ENCODE results near the gene TNRC6C.

TNRC6C gene

GRCh38 chr17:78146471-78146869, 188.0 kb downstream of the TNRC6C start:
- no peaks in the 10 kb centered on the region for H3K36me3 ChIP-seq (ENCODE audit: insufficient read depth, low read length)
- H4K20me1 ChIP-seq (ENCODE audit: insufficient read depth, low read length), result no peaks in the 10 kb centered on the region
- no peak overlapping the region for H3K27ac ChIP-seq (ENCODE audit: low read length)
- TF ChIP-seq EZH2 (IDR thresholded peaks at IDR 0.05; ENCODE audit: borderline replicate concordance, low read depth, low read length, severe bottlenecking), result no peak
- TF ChIP-seq CTCF (IDR thresholded peaks at IDR 0.05; ENCODE audit: borderline replicate concordance, extremely low read depth, low read length, poor library complexity, severe bottlenecking), result no peak
- H3K79me2 ChIP-seq (ENCODE audit: insufficient read depth, low read length), result no peaks in the 10 kb centered on the region
- H3K9me3 ChIP-seq (ENCODE audit: insufficient read depth, low read length, severe bottlenecking), result no peaks in the 10 kb centered on the region
- H2AFZ ChIP-seq (ENCODE audit: low read depth, low read length), result no peak overlapping the region
- no peak overlapping the region for H3K4me3 ChIP-seq (ENCODE audit: low read depth in 1 of 2, low read length in 2 of 2)
- DNase-seq (no peak), ATAC-seq (ENCODE audit: insufficient read depth, low read depth) (no peak)
- no peaks in the 10 kb centered on the region for H3K27me3 ChIP-seq (ENCODE audit: insufficient read depth, low read length, poor library complexity)
- H3K4me1 ChIP-seq (ENCODE audit: insufficient read depth, low read length), result no peaks in the 10 kb centered on the region
- no peak overlapping the region for H3K4me2 ChIP-seq (ENCODE audit: insufficient read depth, low read length)
- H3K9ac ChIP-seq (ENCODE audit: low read depth, low read length), result no peak overlapping the region

GRCh38 chr17:78146881-78147280, 188.4 kb downstream of the TNRC6C start:
- Histone ChIP-seq H3K27me3 (ENCODE audit: insufficient read depth, low read length, poor library complexity) (no peaks in the 10 kb centered on the region), H3K4me3 (ENCODE audit: low read depth in 1 of 2, low read length in 2 of 2) (no peak overlapping the region), H3K4me1 (ENCODE audit: insufficient read depth, low read length) (no peaks in the 10 kb centered on the region), H3K9ac (ENCODE audit: low read depth, low read length) (no peak overlapping the region), H3K36me3 (ENCODE audit: insufficient read depth, low read length) (no peaks in the 10 kb centered on the region), H3K79me2 (ENCODE audit: insufficient read depth, low read length) (no peaks in the 10 kb centered on the region), H3K9me3 (ENCODE audit: insufficient read depth, low read length, severe bottlenecking) (no peaks in the 10 kb centered on the region), H3K4me2 (ENCODE audit: insufficient read depth, low read length) (no peak overlapping the region), H3K27ac (ENCODE audit: low read length) (no peak overlapping the region), H4K20me1 (ENCODE audit: insufficient read depth, low read length) (no peaks in the 10 kb centered on the region), H2AFZ (ENCODE audit: low read depth, low read length) (no peak overlapping the region)
- no peak for ATAC-seq (ENCODE audit: insufficient read depth, low read depth)
- TF ChIP-seq EZH2 (IDR thresholded peaks at IDR 0.05; ENCODE audit: borderline replicate concordance, low read depth, low read length, severe bottlenecking) (no peak), CTCF (IDR thresholded peaks at IDR 0.05; ENCODE audit: borderline replicate concordance, extremely low read depth, low read length, poor library complexity, severe bottlenecking) (no peak)
- no peak for DNase-seq

GRCh38 chr17:78147315-78147998, 189.0 kb downstream of the TNRC6C start:
- no peaks in the 10 kb centered on the region for H3K9me3 ChIP-seq (ENCODE audit: insufficient read depth, low read length, severe bottlenecking)
- no peaks in the 10 kb centered on the region for H3K79me2 ChIP-seq (ENCODE audit: insufficient read depth, low read length)
- H2AFZ ChIP-seq (ENCODE audit: low read depth, low read length), result no peak overlapping the region
- ATAC-seq (ENCODE audit: insufficient read depth, low read depth), result no peak
- H4K20me1 ChIP-seq (ENCODE audit: insufficient read depth, low read length), result no peaks in the 10 kb centered on the region
- H3K4me1 ChIP-seq (ENCODE audit: insufficient read depth, low read length), result no peaks in the 10 kb centered on the region
- H3K36me3 ChIP-seq (ENCODE audit: insufficient read depth, low read length), result no peaks in the 10 kb centered on the region
- TF ChIP-seq CTCF (IDR thresholded peaks at IDR 0.05; ENCODE audit: borderline replicate concordance, extremely low read depth, low read length, poor library complexity, severe bottlenecking), result no peak
- TF ChIP-seq EZH2 (IDR thresholded peaks at IDR 0.05; ENCODE audit: borderline replicate concordance, low read depth, low read length, severe bottlenecking), result no peak
- no peaks in the 10 kb centered on the region for H3K27me3 ChIP-seq (ENCODE audit: insufficient read depth, low read length, poor library complexity)
- H3K27ac ChIP-seq (ENCODE audit: low read length), result no peak overlapping the region
- no peak overlapping the region for H3K9ac ChIP-seq (ENCODE audit: low read depth, low read length)
- no peak overlapping the region for H3K4me2 ChIP-seq (ENCODE audit: insufficient read depth, low read length)
- no peak overlapping the region for H3K4me3 ChIP-seq (ENCODE audit: low read depth in 1 of 2, low read length in 2 of 2)
- no peak for DNase-seq
